HG02943 (cell line): Measurements from ENCODE around the gene SLC24A2.

Experiments
- ATAC-seq: cut with Tn5 transposase; IDR thresholded peaks from one replicate; pipeline ENCODE4 v1.9.1; 2021; ENCODE audit warnings: mild to moderate bottlenecking, low read depth, moderate library complexity; ENCODE audit not compliant: unreplicated experiment

Gene SLC24A2

DNA sequence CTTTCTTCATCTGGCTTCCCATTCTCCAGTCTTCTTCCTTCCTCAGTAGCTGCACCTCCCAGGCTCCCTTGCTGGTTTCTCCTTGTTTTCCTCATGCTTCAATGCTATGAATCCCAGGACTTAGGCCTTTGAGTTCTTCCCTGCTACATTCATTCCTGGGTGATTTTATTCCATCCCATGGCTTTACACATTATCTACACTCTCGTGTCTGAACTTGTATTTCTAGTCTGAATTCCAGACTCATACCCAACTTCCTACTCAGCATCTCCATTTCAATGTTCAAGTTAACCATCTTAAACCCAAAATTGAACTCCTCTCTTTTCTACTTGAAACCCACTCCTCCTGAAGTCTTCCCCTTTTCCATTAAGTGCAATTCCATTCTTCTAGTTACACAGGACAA is 20.0 kb downstream of the SLC24A2 start:
- ATAC-seq, result no peak

DNA sequence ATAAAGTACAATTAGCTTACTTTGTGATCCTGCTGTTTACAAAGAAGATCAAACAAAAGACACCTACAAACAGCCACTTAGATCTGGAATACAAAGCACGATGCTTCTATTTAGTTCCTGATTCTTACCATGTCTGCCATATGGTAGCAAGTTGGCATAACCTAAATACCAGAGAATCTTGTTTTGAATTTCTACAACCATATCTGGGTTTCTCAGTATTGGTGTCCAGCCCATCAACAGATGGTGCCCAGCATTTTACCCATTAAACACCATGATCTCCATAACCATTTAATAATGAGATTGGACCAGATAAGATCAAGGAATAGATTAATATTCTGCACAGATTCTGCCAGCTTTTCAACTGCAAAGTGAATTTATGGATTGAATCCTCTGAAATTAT is 29.8 kb downstream of the SLC24A2 start:
- ATAC-seq, result no peak

- no peak for ATAC-seq
Observed at GRCh38 chr9:19757745-19758144, 31.1 kb downstream of the SLC24A2 start.

GRCh38 chr9:19754921-19755320 is 33.9 kb downstream of the SLC24A2 start:
- ATAC-seq, result no peak

GRCh38 chr9:19748278-19749126 is 40.3 kb downstream of the SLC24A2 start:
- ATAC-seq, result no peak

GRCh38 chr9:19746223-19746622 is 42.6 kb downstream of the SLC24A2 start:
- ATAC-seq, result no peak

GRCh38 chr9:19741178-19741577 is 47.7 kb downstream of the SLC24A2 start:
- no peak for ATAC-seq
